B cell (primary cell): Measurements from ENCODE around the gene BOD1. TPM values are rescaled to one million over a fixed set of nuclear protein-coding genes. Genes with fewer than 3 reads are reported as not detected.

Experiments used
- ATAC-seq: fragments of 200-7000 bp; cut with Tn5 transposase; one replicate; pipeline ENCODE4 v1.10.0; 2021; ENCODE audit warnings: low read depth, mild to moderate bottlenecking, moderate number of reproducible peaks, moderate library complexity
- CTCF ChIA-PET: fragments of 350-600 bp; sonication (Branson Sonifier 250); formaldehyde crosslinking; loops from one replicate; lab custom pipeline; 2021; ENCODE audit warnings: antibody characterized with exemption, inconsistent platforms; lab: Charles Lee
- POLR2A ChIA-PET: fragments of 350-600 bp; sonication (Branson Sonifier 250); formaldehyde crosslinking; loops from one replicate; lab custom pipeline; 2021; ENCODE audit warnings: antibody characterized with exemption; lab: Charles Lee
- DNase-seq: peaks from one replicate; pipeline ENCODE4 v3.0.0; 2013
- H2AFZ ChIP-seq: 2 replicates; pipeline ENCODE4 v1.6.1; 2012; ENCODE audit warnings: mild to moderate bottlenecking, low read depth, low read length; ENCODE audit not compliant: insufficient read depth, poor library complexity, severe bottlenecking
- H3K27ac ChIP-seq, 2 donors: 1 replicate in 1 of 2; 2 replicates in 1 of 2; pipeline ENCODE4 v1.5.1; 2012 to 2013; ENCODE audit warnings: low read length in 2 of 2, mild to moderate bottlenecking in 2 of 2, moderate library complexity in 1 of 2
- H3K27me3 ChIP-seq, 4 experiments: fragments of 200-600 bp in 1 of 4; sonication (generic) in 1 of 4; replicated peaks in 1 of 4; 1 replicate in 2 of 4; 2 replicates in 2 of 4; pipeline versions ENCODE4 v1.6.1 to v1.7.0; 2013 to 2016; ENCODE audit warnings: low read length in 3 of 4, mild to moderate bottlenecking in 2 of 4, mixed read lengths in 1 of 4, moderate library complexity in 1 of 4; ENCODE audit not compliant: insufficient read depth in 4 of 4, control insufficient read depth in 3 of 4; ENCODE audit errors: control extremely low read depth in 1 of 4
- H3K36me3 ChIP-seq, 2 experiments: replicated peaks in 1 of 2; 1 replicate in 1 of 2; 2 replicates in 1 of 2; pipeline versions ENCODE4 v1.6.1 to v1.7.1; 2013; ENCODE audit warnings: low read length in 1 of 2; ENCODE audit not compliant: insufficient read depth in 2 of 2, control insufficient read depth in 1 of 2; ENCODE audit errors: control extremely low read depth in 1 of 2, extremely low read depth in 1 of 2
- H3K4me1 ChIP-seq, 2 donors: fragments of 200-600 bp in 1 of 2; sonication (generic) in 1 of 2; 1 replicate in 1 of 2; 2 replicates in 1 of 2; pipeline versions ENCODE4 v1.5.1 to v1.6.1; 2013 to 2017; ENCODE audit warnings: low read length in 2 of 2; ENCODE audit not compliant: control insufficient read depth in 2 of 2, insufficient read depth in 2 of 2
- H3K4me2 ChIP-seq: replicated peaks from 2 replicates; pipeline ENCODE3; 2012; ENCODE audit warnings: mild to moderate bottlenecking, low read depth, low read length; ENCODE audit not compliant: poor library complexity, severe bottlenecking
- H3K4me3 ChIP-seq, 5 experiments: fragments of 200-600 bp in 1 of 5; sonication (generic) in 1 of 5; 1 replicate in 3 of 5; 2 replicates in 2 of 5; pipeline versions ENCODE4 v1.5.1 to v1.7.0; 2011 to 2016; ENCODE audit warnings: low read length in 4 of 5, mild to moderate bottlenecking in 4 of 5, low read depth in 2 of 5, control low read depth in 1 of 5, moderate library complexity in 1 of 5; ENCODE audit not compliant: insufficient read depth in 1 of 5; ENCODE audit errors: control extremely low read depth in 1 of 5, extremely low read depth in 1 of 5
- H3K79me2 ChIP-seq: fragments of 200-600 bp; sonication (generic); one replicate; pipeline ENCODE4 v1.6.0; 2016; ENCODE audit warnings: low read length; ENCODE audit not compliant: control insufficient read depth, insufficient read depth
- H3K9ac ChIP-seq: fragments of 200-600 bp; sonication (generic); 2 replicates; pipeline ENCODE4 v1.6.1; 2017; ENCODE audit warnings: mild to moderate bottlenecking, low read length, moderate library complexity
- H3K9me3 ChIP-seq, 3 donors: one replicate each; pipeline versions ENCODE4 v1.6.1 to v1.7.1; 2013; ENCODE audit warnings: low read length in 2 of 3; ENCODE audit not compliant: control insufficient read depth in 2 of 3, insufficient read depth in 1 of 3; ENCODE audit errors: control extremely low read depth in 1 of 3
- H4K20me1 ChIP-seq: 2 replicates; pipeline ENCODE4 v1.6.0; 2012; ENCODE audit warnings: mild to moderate bottlenecking, low read length; ENCODE audit not compliant: insufficient read depth, control insufficient read depth, poor library complexity, severe bottlenecking
- H3K27ac Mint-ChIP-seq: one replicate; pipeline ENCODE4 v1.8.0; 2021; ENCODE audit warnings: mixed read lengths
- H3K27me3 Mint-ChIP-seq: one replicate; pipeline ENCODE4 v1.8.0; 2021; ENCODE audit warnings: mixed read lengths
- H3K4me1 Mint-ChIP-seq: one replicate; pipeline ENCODE4 v1.8.0; 2021; ENCODE audit warnings: mixed read lengths
- H3K4me3 Mint-ChIP-seq: one replicate; pipeline ENCODE4 v1.8.0; 2021; ENCODE audit warnings: mixed read lengths
- H3K9me3 Mint-ChIP-seq: one replicate; pipeline ENCODE4 v1.8.0; 2022; ENCODE audit warnings: mixed read lengths; ENCODE audit not compliant: insufficient read depth
- CTCF ChIP-seq: fragments of 200-600 bp; IDR thresholded peaks from one replicate; pipeline ENCODE4 v1.8.0; 2022; ENCODE audit warnings: antibody characterized with exemption, mild to moderate bottlenecking
- EZH2 ChIP-seq: IDR thresholded peaks from 2 replicates; pipeline ENCODE4 v1.6.1; 2012; ENCODE audit warnings: borderline replicate concordance, low read depth, mild to moderate bottlenecking, moderate library complexity, low read length; ENCODE audit not compliant: insufficient read depth, poor library complexity, severe bottlenecking
- WGBS: methylation state at CpG from one replicate; pipeline ENCODE4 v1.1.5; 2013; ENCODE audit warnings: missing lambda C conversion rate; ENCODE audit not compliant: insufficient coverage; 5-methylcytosine and 5-hydroxymethylcytosine counted together
- intact Hi-C: fragments of 100-400 bp; cut with micrococcal nuclease; formaldehyde crosslinking; loops from one replicate; pipeline ENCODE4 v1.10.0; 2022
- polyA plus RNA-seq: library from polyadenylated mRNA; depleted of rRNA; stranded (reverse); fragments of >200 nt; gene quantifications from 2 replicates; pipeline ENCODE4 v1.2.3, GENCODE V29; 2012
- total RNA-seq, 2 donors: library from RNA; stranded (reverse); fragments of 120-200 nt in 1 of 2; gene quantifications; 1 replicate in 1 of 2; 2 replicates in 1 of 2; pipeline versions ENCODE4 v1.2.3 to v1.2.4, GENCODE V29; 2013 to 2022

Gene BOD1
- total and polyA plus RNA-seq, 2 donors (not counting 1 experiment from before 2014, with no cell fraction given) = 15.1 to 34.7 TPM

DNA sequence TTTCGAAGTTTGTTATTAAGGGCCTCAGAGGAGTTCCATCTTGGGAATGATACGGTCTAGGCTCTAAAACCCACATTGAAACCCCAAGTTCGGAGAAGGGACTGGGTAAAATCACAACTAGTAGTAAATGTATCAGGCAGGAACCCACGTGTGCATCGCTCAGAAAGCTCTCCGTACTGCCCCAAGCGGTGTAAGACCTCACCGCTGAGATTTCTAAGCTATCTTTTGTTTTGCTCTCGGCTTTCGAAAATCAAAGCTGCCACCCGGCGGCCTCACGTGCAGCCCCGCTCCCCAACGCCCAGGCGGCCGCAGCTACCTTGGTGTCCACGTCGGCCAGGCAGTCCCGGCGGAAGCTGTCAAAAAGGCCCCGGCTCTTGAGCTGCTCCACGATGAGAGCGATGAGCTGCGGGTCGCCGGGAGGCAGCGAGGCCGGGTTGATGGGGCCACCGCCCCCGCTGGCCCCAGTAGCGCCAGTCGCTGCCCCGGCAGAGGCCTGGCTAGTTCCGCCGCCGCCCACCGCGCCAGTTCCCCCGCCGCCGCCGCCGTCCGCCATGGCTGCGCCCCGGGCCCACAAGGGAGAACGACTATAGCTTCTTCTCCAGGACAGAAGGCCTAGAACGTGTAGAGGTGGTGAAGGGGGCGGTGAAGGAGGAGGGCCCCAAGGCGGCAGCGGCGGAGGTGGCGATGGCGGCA is 420 bp downstream of the BOD1 start:
- Histone ChIP-seq H3K9me3 (no peaks in the 10 kb centered on the region), H2AFZ (peak overlapping the region; percentile 91), H4K20me1 (peaks cover 32% of the 10 kb centered on the region), H3K27me3 (no peaks in the 10 kb centered on the region), H3K4me2 (peak overlapping the region; percentile 89), H3K4me1 (peaks cover 21 to 29% of the 10 kb centered on the region in 2 donors), H3K36me3 (peaks cover 0 to 15% of the 10 kb centered on the region in 2 experiments), H3K9ac (peak overlapping the region; percentile 97), H3K27ac (peak overlapping the region; percentile 88 to 96), H3K79me2 (peaks cover 52% of the 10 kb centered on the region), H3K4me3 (peak overlapping the region; percentile 68 to 89 (median 83))
- TF ChIP-seq EZH2 (no peak), CTCF (peak; percentile 77)
- peak; percentile 87 for DNase-seq
- intact Hi-C loops = loop anchor here (1.0 to 10.0 kb wide), 8 partner anchors 66 to 1431 kb away; partner anchors contain the start of genes CPEB4, RPL26L1 and STK10
- Mint-ChIP-seq H3K9me3 (no peaks in the 10 kb centered on the region), H3K4me3 (peak overlapping the region; percentile 98), H3K27ac (peak overlapping the region; percentile 97), H3K4me1 (peaks cover 43% of the 10 kb centered on the region), H3K27me3 (no peaks in the 10 kb centered on the region)
- CTCF ChIA-PET = interaction anchor here (0.6 to 12.6 kb wide), 25 partner anchors 9 to 1295 kb away, joined by 3 to 201 read pairs (median 5); partner anchors contain the start of genes BNIP1 and CPEB4
- POLR2A ChIA-PET = interaction anchor here (0.6 to 1.6 kb wide), 7 partner anchors 9 to 1274 kb away, joined by 3 to 6 read pairs (median 5); partner anchors contain the start of gene CPEB4
- under 1% methylated on average over 54 of the region's 55 CpGs for WGBS
- peak; percentile 34 for ATAC-seq

DNA sequence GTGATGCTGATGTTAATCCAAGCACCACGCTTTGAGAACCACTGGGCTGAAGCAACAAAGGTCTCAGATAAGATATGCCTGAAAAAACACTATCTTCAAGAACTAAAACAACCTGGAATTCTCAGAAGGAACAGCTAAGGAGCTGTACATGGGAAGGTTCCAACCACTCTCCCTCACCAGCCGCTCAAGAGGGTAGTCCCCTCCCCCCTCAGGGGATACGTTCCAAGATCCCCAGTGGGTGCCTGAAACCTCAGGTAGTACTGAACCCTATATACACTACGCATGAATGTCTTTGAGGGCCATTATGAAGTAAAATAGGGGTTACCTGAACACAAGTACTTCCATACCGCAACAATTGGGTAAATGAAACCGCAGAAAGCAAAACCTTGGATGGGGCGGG is 1.9 kb downstream of the BOD1 start:
- H3K9ac ChIP-seq = no peak overlapping the region
- H3K9me3 ChIP-seq = no peaks in the 10 kb centered on the region
- H3K4me1 ChIP-seq = peaks cover 21 to 29% of the 10 kb centered on the region in 2 donors
- no peaks in the 10 kb centered on the region for H3K27me3 ChIP-seq
- H3K4me2 ChIP-seq = peak overlapping the region; percentile 89
- ChIA-PET CTCF (interaction anchor here (1.2 to 9.0 kb wide), 6 partner anchors 10 to 470 kb away, joined by 3 to 201 read pairs (median 9); partner anchors contain the start of gene BNIP1), POLR2A (no interaction called here)
- H3K36me3 ChIP-seq = peaks cover 0 to 28% of the 10 kb centered on the region in 2 experiments
- H3K79me2 ChIP-seq = peaks cover 66% of the 10 kb centered on the region
- ATAC-seq = no peak
- peaks cover 43% of the 10 kb centered on the region for H3K4me1 Mint-ChIP-seq
- intact Hi-C loops = loop anchor here (10.0 kb wide), 2 partner anchors 850 to 1430 kb away; partner anchors contain the start of gene STK10
- no peak overlapping the region for H2AFZ ChIP-seq
- H3K4me3 ChIP-seq = no peak overlapping the region
- no peak for DNase-seq
- no peak overlapping the region for H3K27ac Mint-ChIP-seq
- WGBS = 90% methylated on average over 2 of the region's 7 CpGs
- peaks cover 41% of the 10 kb centered on the region for H4K20me1 ChIP-seq
- H3K4me3 Mint-ChIP-seq = peak overlapping the region; percentile 98
- TF ChIP-seq CTCF = no peak
- no peak for TF ChIP-seq EZH2
- H3K27me3 Mint-ChIP-seq = no peaks in the 10 kb centered on the region
- H3K27ac ChIP-seq = no peak overlapping the region
- no peaks in the 10 kb centered on the region for H3K9me3 Mint-ChIP-seq
